Measurements from ENCODE around the gene AKAP8L.
A peak's percentile ranks its signal among the peaks of the same experiment; 100 is the strongest.
"Not testable (repeated sequence)": the region's sequence is repeated elsewhere in the genome, so short reads cannot be mapped to it uniquely, and the experiment has no call there.

AKAP8L gene

GRCh38 chr19:15421136-15421695 lies 2.4 kb upstream of the AKAP8L start:
- Histone ChIP-seq H3K27me3 (ENCODE audit: control insufficient read depth, insufficient read depth, low read length) (no peaks in the 10 kb centered on the region), H3K9me3 (replicated peaks; ENCODE audit: low read length) (peaks cover 10% of the 10 kb centered on the region), H3K4me2 (ENCODE audit: low read length) (no peak overlapping the region), H3K4me1 (ENCODE audit: control insufficient read depth, insufficient read depth, low read length) (peaks cover 18% of the 10 kb centered on the region), H3K36me3 (ENCODE audit: insufficient read depth, low read length) (peaks cover 50% of the 10 kb centered on the region), H3K9ac (ENCODE audit: low read depth, low read length) (no peak overlapping the region), H3K4me3 (ENCODE audit: low read length) (no peak overlapping the region)

GRCh38 chr19:15419413-15420025 lies 731 bp upstream of the AKAP8L start:
- no peaks in the 10 kb centered on the region for H3K27me3 ChIP-seq (ENCODE audit: control insufficient read depth, insufficient read depth, low read length)
- peak overlapping the region; percentile 84 for H3K4me2 ChIP-seq (ENCODE audit: low read length)
- H3K9me3 ChIP-seq (replicated peaks; ENCODE audit: low read length): peaks cover 10% of the 10 kb centered on the region
- H3K4me1 ChIP-seq (ENCODE audit: control insufficient read depth, insufficient read depth, low read length): peaks cover 18% of the 10 kb centered on the region
- H3K9ac ChIP-seq (ENCODE audit: low read depth, low read length): peak overlapping the region; percentile 62
- peaks cover 49% of the 10 kb centered on the region for H3K36me3 ChIP-seq (ENCODE audit: insufficient read depth, low read length)
- peak overlapping the region; percentile 66 for H3K4me3 ChIP-seq (ENCODE audit: low read length)

- peak overlapping the region; percentile 90 for H3K4me3 ChIP-seq (ENCODE audit: low read length)
- H3K36me3 ChIP-seq (ENCODE audit: insufficient read depth, low read length): peaks cover 39% of the 10 kb centered on the region
- H3K9me3 ChIP-seq (replicated peaks; ENCODE audit: low read length): peaks cover 3% of the 10 kb centered on the region
These were observed 583 bp downstream of the AKAP8L start for GRCh38 chr19:15418231-15418578.

GRCh38 chr19:15417699-15418098 lies 1.1 kb downstream of the AKAP8L start:
- Histone ChIP-seq H3K9ac (ENCODE audit: low read depth, low read length) (peak overlapping the region; percentile 91), H3K4me1 (ENCODE audit: control insufficient read depth, insufficient read depth, low read length) (peaks cover 18% of the 10 kb centered on the region), H3K36me3 (ENCODE audit: insufficient read depth, low read length) (peaks cover 34% of the 10 kb centered on the region)

More at GRCh38 chr19:15418231-15418578, 583 bp downstream of the AKAP8L start:
- peak overlapping the region; percentile 93 for H3K4me2 ChIP-seq (ENCODE audit: low read length)
- no peaks in the 10 kb centered on the region for H3K27me3 ChIP-seq (ENCODE audit: control insufficient read depth, insufficient read depth, low read length)
- peaks cover 18% of the 10 kb centered on the region for H3K4me1 ChIP-seq (ENCODE audit: control insufficient read depth, insufficient read depth, low read length)
- H3K9ac ChIP-seq (ENCODE audit: low read depth, low read length): peak overlapping the region; percentile 91

GRCh38 chr19:15412832-15413231 lies 6.0 kb downstream of the AKAP8L start:
- H3K4me1 ChIP-seq (ENCODE audit: control insufficient read depth, insufficient read depth, low read length): peaks cover 16% of the 10 kb centered on the region
- no peaks in the 10 kb centered on the region for H3K9me3 ChIP-seq (replicated peaks; ENCODE audit: low read length)

More at GRCh38 chr19:15417699-15418098, 1.1 kb downstream of the AKAP8L start:
- Histone ChIP-seq H3K4me2 (ENCODE audit: low read length) (peak overlapping the region; percentile 93), H3K27me3 (ENCODE audit: control insufficient read depth, insufficient read depth, low read length) (no peaks in the 10 kb centered on the region), H3K9me3 (replicated peaks; ENCODE audit: low read length) (no peaks in the 10 kb centered on the region), H3K4me3 (ENCODE audit: low read length) (peak overlapping the region; percentile 90)

GRCh38 chr19:15411351-15411750 lies 7.4 kb downstream of the AKAP8L start:
- not testable (repeated sequence) for H3K4me3 ChIP-seq (ENCODE audit: low read length); H3K4me2 ChIP-seq (ENCODE audit: low read length); H3K27me3 ChIP-seq (ENCODE audit: control insufficient read depth, insufficient read depth, low read length); H3K4me1 ChIP-seq (ENCODE audit: control insufficient read depth, insufficient read depth, low read length); H3K9ac ChIP-seq (ENCODE audit: low read depth, low read length); H3K9me3 ChIP-seq (replicated peaks; ENCODE audit: low read length)
- H3K36me3 ChIP-seq (ENCODE audit: insufficient read depth, low read length): peaks cover 30% of the 10 kb centered on the region

More at GRCh38 chr19:15412832-15413231, 6.0 kb downstream of the AKAP8L start:
- H3K27me3 ChIP-seq (ENCODE audit: control insufficient read depth, insufficient read depth, low read length): no peaks in the 10 kb centered on the region
- no peak overlapping the region for H3K9ac ChIP-seq (ENCODE audit: low read depth, low read length)
- H3K36me3 ChIP-seq (ENCODE audit: insufficient read depth, low read length): peaks cover 35% of the 10 kb centered on the region
- no peak overlapping the region for H3K4me2 ChIP-seq (ENCODE audit: low read length)
- H3K4me3 ChIP-seq (ENCODE audit: low read length): no peak overlapping the region

- Histone ChIP-seq H3K4me3 (ENCODE audit: low read length) (no peak overlapping the region), H3K9ac (ENCODE audit: low read depth, low read length) (no peak overlapping the region), H3K4me1 (ENCODE audit: control insufficient read depth, insufficient read depth, low read length) (peaks cover 7% of the 10 kb centered on the region), H3K36me3 (ENCODE audit: insufficient read depth, low read length) (peaks cover 49% of the 10 kb centered on the region), H3K4me2 (ENCODE audit: low read length) (no peak overlapping the region), H3K27me3 (ENCODE audit: control insufficient read depth, insufficient read depth, low read length) (no peaks in the 10 kb centered on the region), H3K9me3 (replicated peaks; ENCODE audit: low read length) (no peaks in the 10 kb centered on the region)
These were observed 14.0 kb downstream of the AKAP8L start for GRCh38 chr19:15404780-15405211.

GRCh38 chr19:15404097-15404779 lies 14.6 kb downstream of the AKAP8L start:
- peaks cover 49% of the 10 kb centered on the region for H3K36me3 ChIP-seq (ENCODE audit: insufficient read depth, low read length)

GRCh38 chr19:15403151-15403531 lies 15.6 kb downstream of the AKAP8L start:
- no peak overlapping the region for H3K4me2 ChIP-seq (ENCODE audit: low read length)
- peaks cover 56% of the 10 kb centered on the region for H3K36me3 ChIP-seq (ENCODE audit: insufficient read depth, low read length)
- no peaks in the 10 kb centered on the region for H3K9me3 ChIP-seq (replicated peaks; ENCODE audit: low read length)
- H3K9ac ChIP-seq (ENCODE audit: low read depth, low read length): no peak overlapping the region
- H3K4me3 ChIP-seq (ENCODE audit: low read length): no peak overlapping the region
- H3K27me3 ChIP-seq (ENCODE audit: control insufficient read depth, insufficient read depth, low read length): no peaks in the 10 kb centered on the region
- H3K4me1 ChIP-seq (ENCODE audit: control insufficient read depth, insufficient read depth, low read length): peaks cover 7% of the 10 kb centered on the region

More at GRCh38 chr19:15404097-15404779, 14.6 kb downstream of the AKAP8L start:
- Histone ChIP-seq H3K9me3 (replicated peaks; ENCODE audit: low read length) (no peaks in the 10 kb centered on the region), H3K27me3 (ENCODE audit: control insufficient read depth, insufficient read depth, low read length) (no peaks in the 10 kb centered on the region), H3K4me2 (ENCODE audit: low read length) (no peak overlapping the region), H3K4me3 (ENCODE audit: low read length) (no peak overlapping the region), H3K9ac (ENCODE audit: low read depth, low read length) (no peak overlapping the region), H3K4me1 (ENCODE audit: control insufficient read depth, insufficient read depth, low read length) (peaks cover 7% of the 10 kb centered on the region)

- H3K4me2 ChIP-seq (ENCODE audit: low read length): no peak overlapping the region
- H3K4me3 ChIP-seq (ENCODE audit: low read length): no peak overlapping the region
- H3K9me3 ChIP-seq (replicated peaks; ENCODE audit: low read length): no peaks in the 10 kb centered on the region
- H3K36me3 ChIP-seq (ENCODE audit: insufficient read depth, low read length): peaks cover 62% of the 10 kb centered on the region
- peaks cover 7% of the 10 kb centered on the region for H3K4me1 ChIP-seq (ENCODE audit: control insufficient read depth, insufficient read depth, low read length)
- H3K27me3 ChIP-seq (ENCODE audit: control insufficient read depth, insufficient read depth, low read length): no peaks in the 10 kb centered on the region
- no peak overlapping the region for H3K9ac ChIP-seq (ENCODE audit: low read depth, low read length)
These were observed 16.2 kb downstream of the AKAP8L start for GRCh38 chr19:15402411-15403150.

GRCh38 chr19:15401397-15401710 lies 17.4 kb downstream of the AKAP8L start:
- no peak overlapping the region for H3K9ac ChIP-seq (ENCODE audit: low read depth, low read length)

More at GRCh38 chr19:15401397-15401710, 17.4 kb downstream of the AKAP8L start:
- Histone ChIP-seq H3K4me3 (ENCODE audit: low read length) (no peak overlapping the region), H3K9me3 (replicated peaks; ENCODE audit: low read length) (no peaks in the 10 kb centered on the region), H3K4me1 (ENCODE audit: control insufficient read depth, insufficient read depth, low read length) (peaks cover 7% of the 10 kb centered on the region), H3K36me3 (ENCODE audit: insufficient read depth, low read length) (peaks cover 74% of the 10 kb centered on the region), H3K27me3 (ENCODE audit: control insufficient read depth, insufficient read depth, low read length) (no peaks in the 10 kb centered on the region), H3K4me2 (ENCODE audit: low read length) (no peak overlapping the region)

Measured in skeletal muscle satellite cell (primary cell).